K562 (cell line): Measurements from ENCODE around the gene LMBR1. TPM values are rescaled to one million over a fixed set of nuclear protein-coding genes. Genes with fewer than 3 reads are reported as not detected.
A peak's percentile ranks its signal among the peaks of the same experiment; 100 is the strongest.

ENCODE experiments used
- ATAC-seq: fragments of 200-7000 bp; cut with Tn5 transposase; 3 replicates; pipeline ENCODE4 v1.9.1; 2020; ENCODE audit warnings: moderate library complexity
- BruUV-seq: library from RNA; stranded (reverse); fragments of 400-500 nt; replicated peaks from 2 replicates; lab custom pipeline; 2021; lab: Mats Ljungman, UMichigan
- CTCF ChIA-PET: fragments of 300-600 bp; formaldehyde crosslinking; extraction: SDS; loops from one replicate; lab custom pipeline; 2021; ENCODE audit warnings: low intra/inter-chr PET ratio; lab: Yijun Ruan, JAX
- POLR2A ChIA-PET: fragments of 300-600, 350-650 bp; sonication (Branson Sonifier 250); formaldehyde crosslinking; extraction: SDS; loops from one replicate; lab custom pipeline; 2021; ENCODE audit warnings: antibody characterized with exemption, inconsistent platforms; lab: Yijun Ruan, JAX
- DNase-seq, 4 experiments: peaks; one replicate each; pipeline versions ENCODE4 v3.0.0 to v3.0.0-alpha.2; 2011 to 2018; ENCODE audit warnings: low spot score in 3 of 4, mixed read lengths in 3 of 4; ENCODE audit errors: extremely low read depth in 1 of 4
- FAIRE-seq: peaks from 2 replicates; lab custom pipeline; 2011; peaks lifted over from hg19 to GRCh38; lab: Jason Lieb, UNC
- H2AFZ ChIP-seq: 2 replicates; pipeline ENCODE4 v1.6.0; 2011; ENCODE audit warnings: low read depth, low read length, control low read depth, inconsistent platforms
- H3K27ac ChIP-seq: fragments of 200-600 bp; 3 replicates; pipeline ENCODE4 v1.8.0; 2011; ENCODE audit warnings: low read depth, mild to moderate bottlenecking, control low read depth, inconsistent platforms, low read length, moderate library complexity, mixed read lengths; ENCODE audit errors: extremely low read depth
- H3K27me3 ChIP-seq, 2 experiments: fragments of 300-600 bp in 1 of 2; 2 replicates in 1 of 2; 3 replicates in 1 of 2; pipeline versions ENCODE4 v1.6.0 to v1.8.0; 2011; ENCODE audit warnings: inconsistent platforms in 2 of 2, low read length in 2 of 2, mild to moderate bottlenecking in 1 of 2, mixed read lengths in 1 of 2, moderate library complexity in 1 of 2; ENCODE audit not compliant: control insufficient read depth in 2 of 2, insufficient read depth in 2 of 2
- H3K36me3 ChIP-seq: fragments of 300-600 bp; 3 replicates; pipeline ENCODE4 v1.8.0; 2011; ENCODE audit warnings: mild to moderate bottlenecking, low read length, inconsistent platforms; ENCODE audit not compliant: control insufficient read depth, insufficient read depth
- H3K4me1 ChIP-seq, 2 experiments: fragments of 200-600 bp in 1 of 2; replicated peaks in 1 of 2; 2 replicates in 1 of 2; 3 replicates in 1 of 2; pipeline versions ENCODE4 v1.5.1 to v1.8.0; 2011; ENCODE audit warnings: inconsistent platforms in 2 of 2, low read length in 2 of 2, mild to moderate bottlenecking in 1 of 2, mixed read lengths in 1 of 2, moderate library complexity in 1 of 2; ENCODE audit not compliant: control insufficient read depth in 2 of 2, insufficient read depth in 2 of 2
- H3K4me2 ChIP-seq: 2 replicates; pipeline ENCODE4 v1.6.1; 2011; ENCODE audit warnings: low read length, control low read depth, inconsistent platforms, mixed read lengths; ENCODE audit not compliant: insufficient read depth
- H3K4me3 ChIP-seq: fragments of 200-600 bp; sonication (generic), shearing (Covaris generic); 2 replicates; pipeline ENCODE4 v1.5.1; 2016; ENCODE audit warnings: control low read depth, inconsistent platforms
- H3K79me2 ChIP-seq: fragments of 200-600 bp; 3 replicates; pipeline ENCODE4 v1.8.0; 2011; ENCODE audit warnings: low read length, inconsistent platforms; ENCODE audit not compliant: control insufficient read depth, insufficient read depth
- H3K9ac ChIP-seq, 2 experiments: 2 replicates each; pipeline versions ENCODE4 v1.6.0 to v1.6.1; 2011; ENCODE audit warnings: low read depth in 2 of 2, low read length in 2 of 2, control low read depth in 1 of 2, inconsistent platforms in 1 of 2, mild to moderate bottlenecking in 1 of 2, mixed read lengths in 1 of 2; ENCODE audit not compliant: insufficient read depth in 1 of 2
- H3K9me1 ChIP-seq: one replicate; pipeline ENCODE4 v1.6.0; 2011; ENCODE audit warnings: inconsistent platforms, mild to moderate bottlenecking, low read length, moderate library complexity; ENCODE audit not compliant: control insufficient read depth, insufficient read depth
- H3K9me3 ChIP-seq: replicated peaks from 2 replicates; pipeline ENCODE4 v1.5.1; 2011; ENCODE audit warnings: low read depth, low read length, inconsistent platforms; ENCODE audit not compliant: control insufficient read depth, insufficient read depth
- H4K20me1 ChIP-seq: replicated peaks from 2 replicates; pipeline ENCODE4 v1.6.1; 2011; ENCODE audit warnings: low read length, inconsistent platforms, mixed read lengths; ENCODE audit not compliant: control insufficient read depth, insufficient read depth
- ARID1B ChIP-seq: fragments of 450-650 bp; IDR thresholded peaks from 2 replicates; pipeline ENCODE4 v1.6.1; 2016; ENCODE audit warnings: antibody characterized with exemption, mild to moderate bottlenecking, inconsistent platforms
- ATF7 ChIP-seq: fragments of 450-650 bp; IDR thresholded peaks from 2 replicates; pipeline ENCODE4 v1.7.1; 2014; ENCODE audit warnings: mild to moderate bottlenecking, moderate library complexity
- CBFA2T3 ChIP-seq: fragments of 450-650 bp; IDR thresholded peaks from 2 replicates; pipeline ENCODE4 v1.6.1; 2017
- DACH1 ChIP-seq: fragments of 450-650 bp; IDR thresholded peaks from 2 replicates; pipeline ENCODE4 v1.6.1; 2018; ENCODE audit not compliant: partially characterized antibody
- FOSL1 ChIP-seq: fragments of 200-800 bp; sonication (Bioruptor generic); conservative IDR thresholded peaks from 2 replicates; pipeline ENCODE4 v1.6.1; 2016; ENCODE audit warnings: missing genetic modification characterization, missing compliant biosample characterization
- HNRNPK ChIP-seq: fragments of 200-400 bp; formaldehyde crosslinking; IDR thresholded peaks from one replicate; pipeline ENCODE4 v1.6.1; 2018; ENCODE audit warnings: mild to moderate bottlenecking, low read depth, low read length; ENCODE audit not compliant: poor library complexity, severe bottlenecking
- JUND ChIP-seq, 2 experiments: IDR thresholded peaks; 2 replicates in 1 of 2; 3 replicates in 1 of 2; pipeline ENCODE4 v1.6.1; 2011; ENCODE audit warnings: borderline replicate concordance in 2 of 2, low read depth in 2 of 2, low read length in 2 of 2, improper control_type of control experiment in 1 of 2, missing biosample characterization in 1 of 2, missing genetic modification characterization in 1 of 2, missing genetic modification reagents in 1 of 2
- KAT8 ChIP-seq: fragments of 450-650 bp; IDR thresholded peaks from 2 replicates; pipeline ENCODE4 v1.6.1; 2016; ENCODE audit warnings: low read depth, mild to moderate bottlenecking
- KDM1A ChIP-seq, 2 experiments: fragments of 450-650 bp; IDR thresholded peaks; 2 replicates each; pipeline ENCODE4 v1.6.1; 2016; ENCODE audit warnings: mild to moderate bottlenecking in 2 of 2
- MEIS2 ChIP-seq: fragments of 450-650 bp; IDR thresholded peaks from 2 replicates; pipeline ENCODE4 v1.6.1; 2014; ENCODE audit warnings: mild to moderate bottlenecking; ENCODE audit not compliant: partially characterized antibody
- MXD1 ChIP-seq: fragments of 250-450 bp; sonication (Bioruptor Pico); IDR thresholded peaks from 2 replicates; pipeline ENCODE4 v1.8.0; 2021; ENCODE audit warnings: borderline replicate concordance, mild to moderate bottlenecking, moderate library complexity; ENCODE audit not compliant: poor library complexity, severe bottlenecking
- NEUROD1 ChIP-seq: fragments of 150-350 bp; IDR thresholded peaks from 2 replicates; pipeline ENCODE4 v1.6.1; 2014; ENCODE audit warnings: borderline replicate concordance, low read length, low read depth; ENCODE audit not compliant: partially characterized antibody
- NR2C1 ChIP-seq, 2 experiments: fragments of 450-650 bp; IDR thresholded peaks; 2 replicates each; pipeline ENCODE4 v1.6.1; 2017; ENCODE audit warnings: mild to moderate bottlenecking in 2 of 2, antibody characterized with exemption in 1 of 2, inconsistent platforms in 1 of 2, missing compliant biosample characterization in 1 of 2, missing genetic modification characterization in 1 of 2
- PHTF2 ChIP-seq: fragments of 250-450 bp; sonication (Bioruptor Pico); IDR thresholded peaks from 2 replicates; pipeline ENCODE4 v1.5.0; 2021; ENCODE audit warnings: mild to moderate bottlenecking
- RB1 ChIP-seq: fragments of 450-650 bp; IDR thresholded peaks from 2 replicates; pipeline ENCODE4 v1.6.1; 2017; ENCODE audit warnings: low read depth, mild to moderate bottlenecking
- SMAD4 ChIP-seq: fragments of 250-450 bp; sonication (Bioruptor Pico); conservative IDR thresholded peaks from 2 replicates; pipeline ENCODE4 v1.8.0; 2021; ENCODE audit warnings: inconsistent platforms, mild to moderate bottlenecking, moderate library complexity
- SOX6 ChIP-seq: fragments of 450-650 bp; IDR thresholded peaks from 2 replicates; pipeline ENCODE4 v1.6.1; 2014; ENCODE audit warnings: mild to moderate bottlenecking
- TBL1XR1 ChIP-seq, 2 experiments: IDR thresholded peaks; 2 replicates each; pipeline ENCODE4 v1.6.1; 2012; ENCODE audit warnings: improper control_type of control experiment in 2 of 2, low read length in 2 of 2, mild to moderate bottlenecking in 1 of 2
- ZFP36 ChIP-seq: fragments of 150-350 bp; IDR thresholded peaks from 2 replicates; pipeline ENCODE4 v1.6.1; 2018; ENCODE audit warnings: low read length, low read depth; ENCODE audit not compliant: partially characterized antibody
- ZNF175 ChIP-seq: fragments of 200-800 bp; sonication (Bioruptor generic); IDR thresholded peaks from 2 replicates; pipeline ENCODE4 v1.6.1; 2016; ENCODE audit warnings: low read depth, mild to moderate bottlenecking, missing genetic modification characterization, missing compliant biosample characterization
- WGBS: fragments of 100-300 bp; shearing (Covaris generic); methylation state at CpG from one replicate; pipeline ENCODE4 v1.1.6; 2016; ENCODE audit warnings: low coverage, mixed read lengths; ENCODE audit not compliant: insufficient coverage; ENCODE audit errors: missing lambda C conversion rate; 5-methylcytosine and 5-hydroxymethylcytosine counted together
- in situ Hi-C: fragments of 300-500 bp; cut with MboI; formaldehyde crosslinking; loops from 4 replicates; pipeline ENCODE4 v1.15.0; 2018; ENCODE audit warnings: inconsistent platforms, mixed read lengths
- intact Hi-C: fragments of 100-400 bp; cut with micrococcal nuclease; formaldehyde crosslinking; loops from 2 replicates; pipeline ENCODE4 v1.14.2; 2022
- polyA plus RNA-seq, 8 experiments: library from polyadenylated mRNA; depleted of rRNA in 4 of 8; stranded (reverse) in 5 of 8; unstranded in 3 of 8; fragments of >200 nt; fragmentation: Nextera tagmentation in 2 of 8; fragmentation: Illumina TruSeq in 1 of 8; extraction: Ambion mirVana in 2 of 8; extraction: Trizol in 1 of 8; gene quantifications; 2 replicates each; pipeline versions ENCODE4 v1.2.1 to v1.2.3, GENCODE V29; 2011 to 2014; ENCODE audit warnings: inconsistent platforms in 1 of 8, missing spikeins in 1 of 8
- total RNA-seq, 7 experiments: library from RNA; depleted of rRNA in 6 of 7; stranded (reverse); fragments of >200 nt in 6 of 7; fragmentation: Illumina TruSeq in 2 of 7; extraction: Trizol in 2 of 7; gene quantifications; 2 replicates each; pipeline versions ENCODE4 v1.2.1 to v1.2.3, GENCODE V29; 2011 to 2021; ENCODE audit warnings: low replicate concordance in 1 of 7
- TF ChIP-seq, protein P1 (sequence below): sonication (generic); IDR thresholded peaks from 2 replicates; pipeline ENCODE4 v1.6.1; 2016

Gene LMBR1
- total and polyA plus RNA-seq, 9 of the 15 experiments (the other 6 are each of a cell fraction or from before 2014, with no cell fraction given): 7.7 to 90.0 (median 59.9) TPM

GRCh38 chr7:156886020-156886795 lies 6.8 kb downstream of the LMBR1 start:
- H3K9me3 ChIP-seq: no peaks in the 10 kb centered on the region
- peaks cover 31% of the 10 kb centered on the region for H3K36me3 ChIP-seq
- CTCF ChIA-PET: no interaction called here
- peak; percentile 34 to 67 (median 54) for DNase-seq
- H2AFZ ChIP-seq: no peak overlapping the region
- H3K9ac ChIP-seq: no peak overlapping the region
- H3K4me1 ChIP-seq: peaks cover 16 to 24% of the 10 kb centered on the region in 2 experiments; a peak in 4 of 5 replicates
- POLR2A ChIA-PET: interaction anchor here (1.2 to 2.2 kb wide), 4 partner anchors 8 to 44 kb away, joined by 3 to 7 read pairs (median 4); no protein-coding TSS in a partner anchor
- peak overlapping the region; percentile 15; the same call in 1 of the 2 replicates for H3K4me2 ChIP-seq
- no TSS peak for BruUV-seq
- WGBS: 28% methylated on average over 6 of the region's 6 CpGs
- peaks cover 5% of the 10 kb centered on the region; the same call in 1 of the 2 replicates for H4K20me1 ChIP-seq
- peak; percentile 62 for FAIRE-seq
- H3K79me2 ChIP-seq: peaks cover 91% of the 10 kb centered on the region
- ATAC-seq: peak; percentile 73
- H3K27me3 ChIP-seq: no peaks in the 10 kb centered on the region
- H3K27ac ChIP-seq: peak overlapping the region; percentile 47; the same call in 2 of the 3 replicates
- H3K4me3 ChIP-seq: no peak overlapping the region
- intact Hi-C loops (no loop called here), in situ Hi-C loops (no loop called here)
- no peaks in the 10 kb centered on the region for H3K9me1 ChIP-seq
- TF ChIP-seq FOSL1 (tag) (no peak), HNRNPK (no peak), NR2C1 (IDR thresholded peaks at IDR 0.05) (0 out of 2 replicates have a peak, but pooled peaks have one; percentile 19), NR2C1 (tag; IDR thresholded peaks at IDR 0.05) (no peak), KAT8 (no peak), MXD1 (CRISPR knock-in tag) (no peak), ZFP36 (peak; percentile 8), SMAD4 (CRISPR knock-in tag) (0 out of 2 replicates have a peak, but pooled peaks have one; percentile 11), ZNF175 (CRISPR knock-in tag) (no peak), RB1 (peak; percentile 56; the same call in 1 of the 2 replicates), MEIS2 (peak; percentile 50), DACH1 (no peak), CBFA2T3 (peak; percentile 71), SOX6 (peak; percentile 60), ARID1B (peak; percentile 71), JUND (IDR thresholded peaks at IDR 0.05; ENCODE audit: borderline replicate concordance, low read depth, low read length) (peak; percentile 25; the same call in 1 of the 2 replicates), JUND (tag; IDR thresholded peaks at IDR 0.05; ENCODE audit: borderline replicate concordance, low read depth, low read length) (no peak; the same call in 2 of the 3 replicates), PHTF2 (CRISPR knock-in tag) (no peak), TBL1XR1 (IDR thresholded peaks at IDR 0.05; ENCODE audit: low read length in 2 of 2) (peak in 1 of 2 experiments; percentile 25; a peak in 1 of 4 replicates), NEUROD1 (no peak), ATF7 (peak; percentile 33; the same call in 1 of the 2 replicates), KDM1A (IDR thresholded peaks at IDR 0.05) (peak; percentile 93 to 96)
- TF ChIP-seq, protein P1, sequence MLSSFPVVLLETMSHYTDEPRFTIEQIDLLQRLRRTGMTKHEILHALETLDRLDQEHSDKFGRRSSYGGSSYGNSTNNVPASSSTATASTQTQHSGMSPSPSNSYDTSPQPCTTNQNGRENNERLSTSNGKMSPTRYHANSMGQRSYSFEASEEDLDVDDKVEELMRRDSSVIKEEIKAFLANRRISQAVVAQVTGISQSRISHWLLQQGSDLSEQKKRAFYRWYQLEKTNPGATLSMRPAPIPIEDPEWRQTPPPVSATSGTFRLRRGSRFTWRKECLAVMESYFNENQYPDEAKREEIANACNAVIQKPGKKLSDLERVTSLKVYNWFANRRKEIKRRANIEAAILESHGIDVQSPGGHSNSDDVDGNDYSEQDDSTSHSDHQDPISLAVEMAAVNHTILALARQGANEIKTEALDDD: peak; percentile 71
